ENCODE measurements around the gene EEFSEC. TPM values are rescaled to one million over a fixed set of nuclear protein-coding genes. Genes with fewer than 3 reads are reported as not detected.

EEFSEC gene
- total and polyA plus RNA-seq, 8 donors, result 11.5 to 23.0 (median 19.9) TPM

- Histone ChIP-seq H3K4me1 (no peaks in the 10 kb centered on the region), H3K9me3 (peaks cover 0 to 13% of the 10 kb centered on the region in 2 donors), H3K36me3 (no peaks in the 10 kb centered on the region), H3K27me3 (no peaks in the 10 kb centered on the region), H3K4me3 (no peak overlapping the region), H3K27ac (no peak overlapping the region)
- intact Hi-C loops (cut with DNase I), result no loop called here
- DNase-seq (no peak), ATAC-seq (no peak)
- TF ChIP-seq CTCF (IDR thresholded peaks at IDR 0.05), result no peak
Measured at GRCh38 chr3:128227507-128227906, 74.2 kb downstream of the EEFSEC start.

- intact Hi-C loops (cut with DNase I), result no loop called here
- H3K27ac ChIP-seq, result no peak overlapping the region
- no peaks in the 10 kb centered on the region for H3K4me1 ChIP-seq
- DNase-seq, result no peak
- H3K27me3 ChIP-seq, result no peaks in the 10 kb centered on the region
- no peak for TF ChIP-seq CTCF (IDR thresholded peaks at IDR 0.05)
- peaks cover 0 to 4% of the 10 kb centered on the region in 2 donors for H3K9me3 ChIP-seq
- no peaks in the 10 kb centered on the region for H3K36me3 ChIP-seq
- no peak overlapping the region for H3K4me3 ChIP-seq
- ATAC-seq, result no peak
Measured at GRCh38 chr3:128228366-128228910, 75.2 kb downstream of the EEFSEC start.

- no peak overlapping the region for H3K4me3 ChIP-seq
- no peaks in the 10 kb centered on the region for H3K36me3 ChIP-seq
- no peak for ATAC-seq
- no peaks in the 10 kb centered on the region for H3K27me3 ChIP-seq
- no peak for DNase-seq
- no peak for TF ChIP-seq CTCF (IDR thresholded peaks at IDR 0.05)
- H3K9me3 ChIP-seq, result no peaks in the 10 kb centered on the region
- intact Hi-C loops (cut with DNase I), result no loop called here
- H3K27ac ChIP-seq, result no peak overlapping the region
- H3K4me1 ChIP-seq, result no peaks in the 10 kb centered on the region
Measured at GRCh38 chr3:128229106-128229857, 76.0 kb downstream of the EEFSEC start.

GRCh38 chr3:128231606-128232005 lies 78.3 kb downstream of the EEFSEC start:
- no peaks in the 10 kb centered on the region for H3K27me3 ChIP-seq
- intact Hi-C loops (cut with DNase I), result no loop called here
- H3K4me1 ChIP-seq, result peaks cover 0 to 8% of the 10 kb centered on the region in 2 donors
- H3K4me3 ChIP-seq, result no peak overlapping the region
- TF ChIP-seq CTCF (IDR thresholded peaks at IDR 0.05), result no peak
- DNase-seq (peak in 1 of 4 donors; percentile 20), ATAC-seq (no peak)
- H3K9me3 ChIP-seq, result no peaks in the 10 kb centered on the region
- no peaks in the 10 kb centered on the region for H3K36me3 ChIP-seq
- H3K27ac ChIP-seq, result no peak overlapping the region

- H3K27ac ChIP-seq, result no peak overlapping the region
- H3K4me1 ChIP-seq, result peaks cover 0 to 8% of the 10 kb centered on the region in 2 donors
- ATAC-seq (no peak), DNase-seq (peak in 1 of 4 donors; percentile 38)
- H3K27me3 ChIP-seq, result no peaks in the 10 kb centered on the region
- no peaks in the 10 kb centered on the region for H3K36me3 ChIP-seq
- intact Hi-C loops (cut with DNase I), result no loop called here
- H3K4me3 ChIP-seq, result no peak overlapping the region
- no peaks in the 10 kb centered on the region for H3K9me3 ChIP-seq
- no peak for TF ChIP-seq CTCF (IDR thresholded peaks at IDR 0.05)
Measured at GRCh38 chr3:128232376-128233178, 79.3 kb downstream of the EEFSEC start.
